SK-N-MC (cell line): Measurements from ENCODE around the gene LRRC4C.

Experiments
- EZH2 ChIP-seq: fragments of 200-600 bp; sonication (generic); IDR thresholded peaks from one replicate; pipeline ENCODE4 v1.6.1; 2017; ENCODE audit warnings: antibody characterized with exemption
- POLR2AphosphoS5 ChIP-seq: IDR thresholded peaks from 2 replicates; pipeline ENCODE4 v1.6.1; 2012; ENCODE audit warnings: mild to moderate bottlenecking, low read depth, low read length, borderline replicate concordance

GRCh38 chr11:41050791-41051190, 408.7 kb downstream of the LRRC4C start:
- TF ChIP-seq POLR2AphosphoS5 (no peak), EZH2 (no peak)
